NCI-H2029 treated with DMSO at 0.1 percent for 48 hours (cell line): Measurements from ENCODE around the gene ACAP3.

Source experiments
- DNase-seq: peaks from one replicate; lab custom pipeline; 2025; lab: John Stamatoyannopoulos, UW

Gene ACAP3

GRCh38 chr1:1307923-1308755 lies at the start of gene ACAP3, which contains the start of gene PUSL1:
ACAP3 (minus strand) TSS chr1:1307930; CDS start chr1:1307815, 115 bp downstream.
PUSL1 (plus strand) TSS chr1:1308597; CDS start chr1:1308644, 47 bp downstream.
- peak; percentile 43 for DNase-seq

- DNase-seq = no peak
These were observed 49.2 kb upstream of the ACAP3 start for GRCh38 chr1:1356796-1357401.

- no peak for DNase-seq
These were observed 48.6 kb upstream of the ACAP3 start for GRCh38 chr1:1356166-1356795.

GRCh38 chr1:1355416-1355815 lies 47.7 kb upstream of the ACAP3 start:
- no peak for DNase-seq

- DNase-seq = no peak
These were observed 46.8 kb upstream of the ACAP3 start for GRCh38 chr1:1354271-1355247.

- DNase-seq = no peak
These were observed 45.8 kb upstream of the ACAP3 start for GRCh38 chr1:1353389-1354151.

GRCh38 chr1:1352786-1353388 lies 45.2 kb upstream of the ACAP3 start:
- DNase-seq = no peak

GRCh38 chr1:1351511-1352427 lies 44.0 kb upstream of the ACAP3 start:
- no peak for DNase-seq

GRCh38 chr1:1349256-1350012 lies 41.7 kb upstream of the ACAP3 start, which contains the start of gene DVL1:
DVL1 (minus strand) TSS chr1:1349418; CDS start chr1:1349065, 353 bp downstream.
- no peak for DNase-seq

GRCh38 chr1:1348420-1349255 lies 40.9 kb upstream of the ACAP3 start:
- no peak for DNase-seq

- DNase-seq = no peak
These were observed 40.1 kb upstream of the ACAP3 start for GRCh38 chr1:1347663-1348419.

GRCh38 chr1:1347026-1347595 lies 39.4 kb upstream of the ACAP3 start:
- DNase-seq = no peak

GRCh38 chr1:1346501-1346890 lies 38.8 kb upstream of the ACAP3 start:
- no peak for DNase-seq

- no peak for DNase-seq
These were observed 38.2 kb upstream of the ACAP3 start for GRCh38 chr1:1345860-1346500.

GRCh38 chr1:1345384-1345783 lies 37.7 kb upstream of the ACAP3 start:
- no peak for DNase-seq
